ENCODE data around the gene MMD2.

MMD2 gene

GRCh38 chr7:4939971-4940728, 18.8 kb downstream of the MMD2 start:
- Mint-ChIP-seq H3K27me3 (no peaks in the 10 kb centered on the region), H3K4me3 (no peak overlapping the region), H3K36me3 (ENCODE audit: low read depth) (no peaks in the 10 kb centered on the region), H3K27ac (no peak overlapping the region), H3K9me3 (no peaks in the 10 kb centered on the region), H3K4me1 (ENCODE audit: low read depth) (no peaks in the 10 kb centered on the region)

GRCh38 chr7:4937411-4937810, 21.6 kb downstream of the MMD2 start:
- no peaks in the 10 kb centered on the region for H3K9me3 Mint-ChIP-seq
- no peaks in the 10 kb centered on the region for H3K27me3 Mint-ChIP-seq
- no peaks in the 10 kb centered on the region for H3K4me1 Mint-ChIP-seq (ENCODE audit: low read depth)
- H3K4me3 Mint-ChIP-seq = no peak overlapping the region
- no peaks in the 10 kb centered on the region for H3K36me3 Mint-ChIP-seq (ENCODE audit: low read depth)
- H3K27ac Mint-ChIP-seq = no peak overlapping the region

GRCh38 chr7:4934419-4935025, 24.5 kb downstream of the MMD2 start:
- Mint-ChIP-seq H3K4me1 (ENCODE audit: low read depth) (no peaks in the 10 kb centered on the region), H3K27ac (no peak overlapping the region), H3K9me3 (no peaks in the 10 kb centered on the region)

GRCh38 chr7:4931943-4932342, 27.0 kb downstream of the MMD2 start:
- no peak overlapping the region for H3K27ac Mint-ChIP-seq
- peaks cover 4% of the 10 kb centered on the region for H3K27me3 Mint-ChIP-seq
- no peaks in the 10 kb centered on the region for H3K36me3 Mint-ChIP-seq (ENCODE audit: low read depth)
- H3K4me3 Mint-ChIP-seq = no peak overlapping the region
- H3K4me1 Mint-ChIP-seq (ENCODE audit: low read depth) = no peaks in the 10 kb centered on the region
- no peaks in the 10 kb centered on the region for H3K9me3 Mint-ChIP-seq

More at GRCh38 chr7:4934419-4935025, 24.5 kb downstream of the MMD2 start:
- Mint-ChIP-seq H3K4me3 (no peak overlapping the region), H3K27me3 (no peaks in the 10 kb centered on the region), H3K36me3 (ENCODE audit: low read depth) (no peaks in the 10 kb centered on the region)

- Mint-ChIP-seq H3K9me3 (no peaks in the 10 kb centered on the region), H3K27ac (no peak overlapping the region), H3K4me3 (no peak overlapping the region), H3K4me1 (ENCODE audit: low read depth) (no peaks in the 10 kb centered on the region), H3K27me3 (peaks cover 4% of the 10 kb centered on the region), H3K36me3 (ENCODE audit: low read depth) (no peaks in the 10 kb centered on the region)
Measured at GRCh38 chr7:4929005-4929404, 30.0 kb downstream of the MMD2 start.

- H3K27me3 Mint-ChIP-seq = peaks cover 4% of the 10 kb centered on the region
- no peaks in the 10 kb centered on the region for H3K4me1 Mint-ChIP-seq (ENCODE audit: low read depth)
- H3K4me3 Mint-ChIP-seq = no peak overlapping the region
- no peak overlapping the region for H3K27ac Mint-ChIP-seq
- no peaks in the 10 kb centered on the region for H3K36me3 Mint-ChIP-seq (ENCODE audit: low read depth)
- no peaks in the 10 kb centered on the region for H3K9me3 Mint-ChIP-seq
Measured at GRCh38 chr7:4928445-4928844, 30.5 kb downstream of the MMD2 start.

- Mint-ChIP-seq H3K27me3 (no peaks in the 10 kb centered on the region), H3K27ac (no peak overlapping the region), H3K9me3 (no peaks in the 10 kb centered on the region), H3K4me1 (ENCODE audit: low read depth) (no peaks in the 10 kb centered on the region), H3K36me3 (ENCODE audit: low read depth) (no peaks in the 10 kb centered on the region), H3K4me3 (no peak overlapping the region)
Measured at GRCh38 chr7:4919969-4920766, 38.8 kb downstream of the MMD2 start.

GRCh38 chr7:4916113-4916512, 42.9 kb downstream of the MMD2 start:
- no peak overlapping the region for H3K27ac Mint-ChIP-seq
- H3K27me3 Mint-ChIP-seq = peaks cover 5% of the 10 kb centered on the region
- H3K4me1 Mint-ChIP-seq (ENCODE audit: low read depth) = no peaks in the 10 kb centered on the region
- H3K36me3 Mint-ChIP-seq (ENCODE audit: low read depth) = no peaks in the 10 kb centered on the region
- no peak overlapping the region for H3K4me3 Mint-ChIP-seq
- H3K9me3 Mint-ChIP-seq = no peaks in the 10 kb centered on the region

GRCh38 chr7:4911111-4911828, 47.7 kb downstream of the MMD2 start:
- Mint-ChIP-seq H3K4me3 (no peak overlapping the region), H3K27me3 (peaks cover 5% of the 10 kb centered on the region), H3K4me1 (ENCODE audit: low read depth) (no peaks in the 10 kb centered on the region), H3K36me3 (ENCODE audit: low read depth) (no peaks in the 10 kb centered on the region), H3K9me3 (no peaks in the 10 kb centered on the region), H3K27ac (no peak overlapping the region)

GRCh38 chr7:4906682-4907081, 52.3 kb downstream of the MMD2 start:
- H3K9me3 Mint-ChIP-seq = no peaks in the 10 kb centered on the region
- no peaks in the 10 kb centered on the region for H3K36me3 Mint-ChIP-seq (ENCODE audit: low read depth)
- H3K27me3 Mint-ChIP-seq = no peaks in the 10 kb centered on the region
- no peaks in the 10 kb centered on the region for H3K4me1 Mint-ChIP-seq (ENCODE audit: low read depth)
- H3K4me3 Mint-ChIP-seq = no peak overlapping the region
- H3K27ac Mint-ChIP-seq = no peak overlapping the region

GRCh38 chr7:4905171-4905570, 53.8 kb downstream of the MMD2 start:
- Mint-ChIP-seq H3K36me3 (ENCODE audit: low read depth) (no peaks in the 10 kb centered on the region), H3K4me1 (ENCODE audit: low read depth) (no peaks in the 10 kb centered on the region), H3K27me3 (no peaks in the 10 kb centered on the region), H3K9me3 (no peaks in the 10 kb centered on the region), H3K27ac (no peak overlapping the region), H3K4me3 (no peak overlapping the region)

GRCh38 chr7:4904346-4904745, 54.6 kb downstream of the MMD2 start:
- Mint-ChIP-seq H3K36me3 (ENCODE audit: low read depth) (no peaks in the 10 kb centered on the region), H3K4me3 (no peak overlapping the region), H3K4me1 (ENCODE audit: low read depth) (no peaks in the 10 kb centered on the region), H3K27me3 (no peaks in the 10 kb centered on the region), H3K27ac (no peak overlapping the region), H3K9me3 (no peaks in the 10 kb centered on the region)

- peaks cover 4% of the 10 kb centered on the region for H3K9me3 Mint-ChIP-seq
Measured at GRCh38 chr7:4895766-4896165, 63.2 kb downstream of the MMD2 start.

GRCh38 chr7:4894482-4894881, 64.5 kb downstream of the MMD2 start:
- no peaks in the 10 kb centered on the region for H3K4me1 Mint-ChIP-seq (ENCODE audit: low read depth)
- H3K27ac Mint-ChIP-seq = no peak overlapping the region
- H3K27me3 Mint-ChIP-seq = peaks cover 9% of the 10 kb centered on the region
- no peaks in the 10 kb centered on the region for H3K36me3 Mint-ChIP-seq (ENCODE audit: low read depth)
- H3K9me3 Mint-ChIP-seq = peaks cover 4% of the 10 kb centered on the region
- no peak overlapping the region for H3K4me3 Mint-ChIP-seq

More at GRCh38 chr7:4895766-4896165, 63.2 kb downstream of the MMD2 start:
- Mint-ChIP-seq H3K4me1 (ENCODE audit: low read depth) (no peaks in the 10 kb centered on the region), H3K36me3 (ENCODE audit: low read depth) (no peaks in the 10 kb centered on the region), H3K27me3 (peaks cover 4% of the 10 kb centered on the region), H3K4me3 (no peak overlapping the region), H3K27ac (no peak overlapping the region)
